NT2/D1 (cell line): ENCODE data around the gene KSR1.

Source experiments
- SUZ12 ChIP-seq: IDR thresholded peaks from 2 replicates; pipeline ENCODE4 v1.6.1; 2011; ENCODE audit not compliant: insufficient read length, insufficient read depth; ENCODE audit errors: extremely low read depth
- YY1 ChIP-seq: IDR thresholded peaks from 2 replicates; pipeline ENCODE4 v1.6.1; 2011; ENCODE audit not compliant: insufficient read length, insufficient read depth
- ZNF274 ChIP-seq: IDR thresholded peaks from 2 replicates; pipeline ENCODE4 v1.6.1; 2011; ENCODE audit warnings: mild to moderate bottlenecking, low read depth, low read length

DNA sequence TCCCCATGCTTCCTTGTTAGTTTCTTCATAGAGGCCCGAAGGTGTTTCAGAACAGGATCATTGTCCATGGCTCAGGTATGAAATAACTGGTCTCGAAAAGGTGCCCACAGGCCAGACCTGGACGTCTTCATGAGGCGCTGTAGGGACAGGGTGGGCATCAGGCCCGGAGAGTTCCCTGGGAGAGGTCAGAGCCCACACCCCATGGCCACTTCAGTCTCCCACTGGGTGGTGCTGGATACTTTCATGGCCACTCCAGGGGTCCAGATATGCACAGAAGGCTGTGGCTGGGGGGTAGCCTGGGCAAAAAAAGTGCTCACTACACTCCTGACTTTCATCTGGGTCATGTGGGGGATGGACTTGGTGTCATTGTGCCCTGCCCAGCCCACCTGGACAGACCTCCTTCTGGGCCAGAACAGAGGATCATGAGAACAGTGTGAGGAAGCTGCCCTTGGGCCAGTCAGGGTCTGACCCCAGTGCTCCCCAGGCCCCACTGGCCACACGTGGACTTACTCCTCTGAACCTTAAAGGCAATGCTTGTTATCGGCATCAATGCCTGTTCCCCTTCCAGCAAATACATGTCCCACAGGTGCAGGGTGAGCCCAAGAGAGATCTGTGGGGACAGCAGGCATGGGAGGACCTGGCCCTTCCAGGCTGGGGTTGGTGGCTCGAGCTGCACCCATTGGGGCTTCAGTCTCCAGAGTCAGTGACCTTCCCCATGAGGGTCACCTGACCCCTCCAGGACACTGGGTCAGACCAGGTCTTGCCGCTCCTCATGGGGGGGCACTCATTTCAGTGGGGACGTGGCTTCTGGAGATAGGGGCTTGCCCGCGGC lies 211.6 kb downstream of the KSR1 start:
- TF ChIP-seq YY1, result no peak
- TF ChIP-seq SUZ12, result no peak
- TF ChIP-seq ZNF274, result no peak
